GM18951 (cell line): ENCODE measurements around the gene ADTRP.

Experiments
- POLR2A ChIP-seq: IDR thresholded peaks from 4 replicates; pipeline ENCODE4 v1.6.1; 2011; ENCODE audit warnings: mild to moderate bottlenecking; ENCODE audit not compliant: insufficient read length, insufficient read depth; ENCODE audit errors: extremely low read depth
- in situ Hi-C: fragments of 300-500 bp; cut with MboI; formaldehyde crosslinking; loops from one replicate; pipeline ENCODE4 v1.12.0; 2022; ENCODE audit warnings: low sequenced_read_pairs, mixed read lengths, inconsistent platforms; ENCODE audit not compliant: unreplicated experiment

The ADTRP gene

DNA sequence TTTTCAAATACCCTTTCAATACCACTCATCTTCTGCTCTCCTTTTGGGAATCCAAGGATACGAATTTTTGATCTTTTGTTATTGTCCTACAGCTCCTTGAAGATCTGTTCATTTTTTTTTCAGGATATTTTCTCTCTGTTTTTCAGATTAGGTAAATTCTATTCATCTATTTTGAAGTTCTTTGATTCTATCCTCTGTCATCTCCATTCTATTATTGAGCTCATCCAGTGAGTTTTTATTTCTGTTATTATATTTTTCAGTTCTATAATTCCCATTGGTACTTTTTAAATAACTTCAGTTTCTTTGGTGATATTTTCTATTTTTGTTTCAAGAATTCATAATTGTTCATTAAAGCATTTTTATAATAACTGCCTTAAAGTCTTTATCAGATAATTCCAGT, 14.7 kb upstream of the ADTRP start:
- TF ChIP-seq POLR2A, result no peak
- in situ Hi-C loops, result no loop called here

DNA sequence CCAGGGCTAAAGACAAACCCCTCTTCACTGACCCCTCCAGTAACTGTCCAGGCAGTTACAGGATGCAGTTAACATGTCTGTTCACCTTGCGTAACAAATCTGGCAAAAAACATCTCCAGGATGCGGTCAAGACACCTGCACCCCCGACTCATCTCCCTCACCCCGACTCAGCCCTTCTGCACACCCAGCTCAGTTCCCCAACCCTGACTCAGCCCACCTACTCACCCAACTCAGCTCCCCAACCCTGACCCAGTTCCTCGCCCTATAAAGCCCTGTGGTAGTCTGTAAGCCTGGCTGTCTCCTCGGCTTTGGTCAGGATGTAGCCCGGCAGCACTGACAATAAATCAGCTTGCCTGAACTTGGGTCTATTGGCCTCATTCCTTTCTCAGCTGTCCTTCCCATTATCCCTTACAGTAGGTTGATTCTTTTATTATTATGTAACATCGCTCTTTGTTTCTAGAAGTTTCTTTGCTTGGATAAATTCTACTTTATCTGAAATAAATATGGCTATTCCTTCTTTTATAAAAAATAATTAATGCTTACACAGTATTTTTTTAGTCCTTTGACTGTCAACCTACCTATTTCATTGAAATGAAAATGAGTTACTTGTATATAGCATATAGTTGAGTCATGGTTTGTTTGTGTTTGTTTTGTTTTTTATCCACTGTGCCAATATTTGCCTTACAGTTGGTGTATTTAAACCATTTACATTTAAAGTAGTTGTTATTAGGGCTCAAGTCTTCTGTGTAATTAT, 12.9 kb upstream of the ADTRP start:
- in situ Hi-C loops, result no loop called here
- TF ChIP-seq POLR2A, result no peak

DNA sequence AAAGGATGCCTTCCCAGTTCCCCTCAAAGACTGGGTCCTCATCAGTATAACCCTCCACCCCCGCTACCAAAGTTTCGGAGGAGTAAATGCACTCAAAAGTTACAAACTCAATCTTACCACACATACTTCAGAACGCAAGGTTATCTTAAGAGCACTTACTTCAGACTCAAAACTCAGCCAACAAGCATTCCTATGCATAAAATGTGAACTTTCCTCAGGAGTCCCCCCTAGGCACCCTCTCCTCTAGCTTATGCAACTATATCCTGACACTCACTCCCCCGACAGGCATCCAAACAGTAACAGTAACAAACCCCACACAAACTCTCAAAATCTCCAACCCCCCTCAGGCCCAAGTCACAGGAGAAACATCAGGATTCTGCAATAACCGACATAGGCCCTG, 11.1 kb upstream of the ADTRP start:
- TF ChIP-seq POLR2A, result no peak
- in situ Hi-C loops, result no loop called here

DNA sequence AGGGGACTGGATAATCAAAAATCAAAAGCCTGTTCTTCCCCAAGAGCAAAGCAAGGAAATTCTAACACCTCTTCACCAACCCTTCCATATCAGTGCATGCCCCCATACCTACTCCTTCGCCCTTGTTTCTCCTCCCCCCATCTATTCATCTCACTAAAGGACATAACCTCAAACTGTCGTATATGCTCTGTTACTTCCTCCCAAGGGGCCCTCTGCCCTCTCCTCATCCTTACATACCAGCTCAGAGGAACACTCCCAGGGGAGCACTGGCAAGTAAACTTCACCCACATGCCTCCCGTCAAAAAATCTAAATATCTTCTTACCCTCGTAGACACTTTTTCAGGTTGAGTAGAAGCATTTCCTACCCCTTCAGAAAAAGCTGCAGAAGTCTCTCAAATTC, 9.4 kb upstream of the ADTRP start:
- in situ Hi-C loops, result no loop called here
- TF ChIP-seq POLR2A, result no peak

DNA sequence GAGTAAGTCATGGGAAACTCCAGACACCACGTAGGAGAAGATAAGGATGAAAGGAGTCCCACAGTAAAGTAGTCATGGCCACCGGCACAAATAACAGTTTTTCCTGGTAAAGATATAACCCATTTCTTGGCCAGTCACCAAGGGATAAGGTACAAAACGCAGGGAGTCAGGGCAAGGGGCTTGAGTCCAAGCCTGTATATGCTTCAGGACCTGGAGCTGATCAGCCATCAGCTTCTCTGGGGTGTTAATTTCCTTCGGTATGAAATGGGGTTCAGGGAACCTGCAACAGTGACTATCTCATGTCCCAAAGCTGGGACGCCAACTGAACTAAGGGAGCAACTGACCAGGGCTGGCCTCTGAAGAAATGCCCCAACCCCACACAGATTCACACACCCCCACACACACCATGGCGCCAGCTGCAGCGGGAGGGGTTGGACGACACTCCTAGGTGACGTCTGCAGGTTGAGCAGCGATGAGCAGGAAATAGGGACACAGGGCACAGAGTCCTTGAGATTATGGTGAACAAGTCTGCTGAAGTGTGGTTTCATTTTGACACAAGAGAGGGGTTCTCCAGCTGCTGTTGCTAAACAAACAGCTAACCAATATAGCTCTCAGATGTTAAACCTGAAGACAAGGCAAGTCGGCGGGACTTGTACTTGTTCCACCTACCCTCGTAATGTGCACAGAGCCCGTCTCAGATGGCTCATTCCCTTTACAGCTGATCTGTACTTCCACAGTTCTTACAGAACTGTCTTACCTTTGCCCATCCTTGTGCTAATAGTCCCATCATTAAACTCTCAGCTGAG, 7.4 kb upstream of the ADTRP start:
- TF ChIP-seq POLR2A, result peak; percentile 37
- in situ Hi-C loops, result no loop called here

DNA sequence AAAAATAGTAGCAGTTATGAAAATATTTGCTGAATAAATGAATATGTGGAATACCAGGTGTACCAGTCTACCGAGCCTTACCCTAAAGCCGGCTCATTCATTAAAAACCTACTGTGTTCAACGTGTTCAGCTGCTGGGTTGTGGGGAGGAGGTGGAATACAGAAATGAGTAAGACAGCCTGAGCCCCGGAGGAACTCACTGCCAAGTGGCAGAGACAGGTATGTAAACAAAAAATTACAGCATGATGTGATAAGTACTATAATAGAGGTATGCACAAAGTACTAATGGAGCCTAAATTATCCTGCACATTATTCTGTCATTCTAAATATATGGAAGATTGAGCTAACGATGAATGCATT, 6.8 kb upstream of the ADTRP start:
- in situ Hi-C loops, result no loop called here
- no peak for TF ChIP-seq POLR2A

DNA sequence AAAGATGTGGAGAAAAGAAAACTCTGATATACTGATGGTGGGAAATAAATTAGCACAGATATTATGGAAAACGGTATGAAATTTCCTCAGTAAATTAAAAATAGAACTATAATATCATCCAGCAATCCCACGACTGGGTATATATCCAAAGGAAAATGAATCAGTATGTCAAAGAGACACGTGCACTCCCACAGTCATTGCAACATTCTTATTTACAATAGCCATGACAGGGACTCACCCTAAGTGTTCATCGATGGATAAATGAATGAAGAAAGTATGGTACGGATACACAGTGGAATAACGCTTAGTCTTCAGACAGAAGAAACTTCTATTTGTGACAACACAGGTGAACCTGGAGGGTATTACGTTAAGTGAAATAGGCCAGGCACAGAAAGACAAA, 5.7 kb upstream of the ADTRP start:
- TF ChIP-seq POLR2A, result no peak
- in situ Hi-C loops, result no loop called here

DNA sequence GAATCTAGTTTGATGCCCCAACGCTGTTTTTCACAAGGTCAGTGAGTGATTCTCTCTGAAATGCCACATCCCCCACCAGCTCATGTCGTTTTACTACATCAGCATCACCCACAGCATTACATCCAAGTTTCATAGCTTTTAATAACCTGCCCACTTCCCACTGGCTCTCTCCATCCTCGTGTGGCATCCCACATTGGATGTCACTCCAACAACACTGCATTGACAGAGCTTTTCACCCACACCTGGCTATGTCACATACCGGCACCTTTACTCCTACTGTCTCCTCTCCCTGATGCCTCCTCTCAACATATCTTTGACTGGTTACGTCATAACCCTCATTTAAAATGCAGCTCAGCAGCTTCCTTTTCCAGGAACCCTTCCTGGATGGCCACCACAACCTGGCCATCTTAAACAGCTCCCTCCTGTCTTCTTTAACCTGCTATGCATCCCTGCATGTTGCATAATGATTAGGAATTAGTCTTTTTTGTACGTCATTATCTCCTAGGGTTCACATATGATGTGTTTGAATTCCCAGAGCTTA, 5.0 kb upstream of the ADTRP start:
- in situ Hi-C loops, result no loop called here
- TF ChIP-seq POLR2A, result no peak

DNA sequence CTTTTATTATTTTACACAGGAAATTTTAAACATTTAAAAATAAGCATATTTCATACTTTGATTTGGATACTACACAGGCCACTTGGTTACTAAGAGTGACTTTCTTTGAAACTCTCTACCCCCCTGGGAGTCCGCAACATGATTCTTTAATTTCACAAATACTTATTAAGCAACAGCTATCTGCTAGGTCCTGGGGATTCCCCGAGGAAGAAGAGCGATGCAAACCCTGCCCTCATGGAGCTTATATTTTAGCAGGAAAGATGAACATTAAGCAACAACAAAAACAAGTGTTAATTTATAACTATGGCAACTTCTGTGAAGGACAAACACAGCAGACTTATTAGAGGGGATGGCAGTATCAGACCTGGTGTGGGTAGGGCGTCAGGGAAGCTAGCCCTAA, 3.9 kb upstream of the ADTRP start:
- TF ChIP-seq POLR2A, result no peak
- in situ Hi-C loops, result no loop called here

DNA sequence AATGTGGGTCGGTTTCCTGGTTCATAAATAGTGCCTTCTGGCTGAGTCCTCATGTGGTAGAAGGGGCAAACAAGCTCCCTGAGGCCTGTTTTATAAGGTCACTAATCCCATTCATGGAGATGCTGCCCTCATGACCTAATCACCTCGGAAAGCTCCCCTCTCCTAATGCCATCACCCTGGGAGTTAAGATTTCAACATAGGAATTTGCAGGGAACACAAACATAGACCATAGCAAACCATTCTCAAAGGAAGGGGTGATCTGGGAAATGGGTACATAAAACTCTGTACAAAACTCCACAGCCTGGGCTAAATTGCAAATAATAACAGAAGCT, 1.5 kb upstream of the ADTRP start:
- in situ Hi-C loops, result no loop called here
- no peak for TF ChIP-seq POLR2A

DNA sequence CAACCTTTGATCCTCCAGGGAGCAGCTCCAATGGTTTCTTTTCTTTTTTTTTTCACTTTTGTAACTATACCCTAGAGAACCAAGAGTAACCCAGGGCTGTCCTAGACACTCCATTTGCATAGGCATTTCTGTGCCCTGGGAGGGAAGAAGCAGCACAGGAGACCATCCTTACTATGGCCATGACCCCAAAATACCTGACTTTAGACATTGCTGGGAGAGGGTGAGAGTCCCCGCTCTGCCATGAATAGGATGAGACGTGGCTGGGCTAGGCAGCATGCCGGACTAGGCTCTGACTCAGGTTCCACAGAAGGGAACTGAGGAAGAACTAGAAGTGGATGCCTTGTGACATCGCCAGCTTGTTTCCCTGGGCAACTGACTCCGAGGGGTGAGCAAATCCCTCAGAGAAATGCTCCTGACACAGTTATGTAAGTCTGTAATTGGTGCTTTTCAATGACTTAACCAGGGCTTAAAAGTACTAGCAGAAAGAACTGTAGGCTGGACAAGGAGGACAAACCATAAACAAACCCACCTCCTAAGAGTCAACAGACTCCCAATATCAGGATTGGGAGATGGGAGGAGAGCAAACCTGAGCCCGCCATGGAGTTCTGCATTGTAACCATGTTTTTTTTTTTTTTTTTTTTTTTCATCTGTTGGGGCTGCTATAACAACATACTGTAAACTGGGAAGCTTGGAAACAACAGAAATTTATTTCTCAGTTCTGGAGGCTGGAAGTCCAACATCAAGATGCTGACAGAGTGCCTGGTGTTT, 910 bp upstream of the ADTRP start:
- in situ Hi-C loops, result no loop called here
- TF ChIP-seq POLR2A, result no peak

DNA sequence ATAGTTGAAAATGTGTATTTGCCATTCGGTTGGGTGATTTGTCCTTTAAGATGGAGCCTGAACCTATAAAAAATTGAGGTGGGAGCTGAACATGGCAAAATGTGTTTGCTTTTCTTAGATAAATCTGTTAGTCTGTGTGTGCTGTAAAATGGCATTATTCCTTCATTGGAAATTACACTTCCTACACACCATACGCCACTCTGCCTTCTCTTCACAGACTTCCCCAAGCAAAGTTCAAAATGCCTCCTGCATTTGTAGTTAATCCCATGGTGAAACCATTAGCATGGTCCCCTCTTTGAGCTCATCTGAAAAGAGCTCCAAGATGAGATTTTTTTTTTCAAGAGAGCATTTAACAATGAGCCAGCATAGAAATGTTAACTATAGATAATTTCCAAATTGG, 567 bp downstream of the ADTRP start:
- in situ Hi-C loops, result no loop called here
- no peak for TF ChIP-seq POLR2A

DNA sequence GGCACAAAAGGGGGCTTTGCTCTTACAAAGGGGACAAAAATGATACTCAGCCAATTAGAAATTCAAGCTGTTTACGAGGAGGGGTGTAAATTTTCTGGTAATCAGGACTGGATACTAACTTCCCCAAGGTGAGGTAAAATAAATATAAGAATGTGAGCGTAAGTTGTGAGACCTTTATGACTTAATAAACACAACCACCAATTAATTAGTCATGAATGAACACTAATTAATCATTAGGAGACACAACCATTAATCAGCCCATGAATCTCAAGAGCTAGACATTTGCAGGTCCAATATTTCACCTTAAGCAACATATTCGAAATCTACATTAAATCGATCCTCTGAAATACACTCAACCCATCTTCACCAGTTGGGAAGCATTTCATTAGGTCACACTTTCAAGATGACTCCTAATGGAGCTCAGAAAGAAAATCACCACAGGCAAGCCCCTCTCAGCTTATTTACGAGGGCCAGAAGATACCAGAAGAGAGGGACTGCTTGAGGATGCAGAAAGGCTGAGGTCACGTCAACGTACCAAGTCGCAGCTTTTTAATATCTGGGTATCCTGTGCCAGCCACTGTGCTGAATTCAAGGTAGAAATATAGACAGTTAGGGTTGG, 2.7 kb downstream of the ADTRP start:
- in situ Hi-C loops, result no loop called here
- TF ChIP-seq POLR2A, result no peak
